Neural progenitor cell (in vitro differentiated cells): ENCODE results near the gene C16orf82. TPM values are rescaled to one million over a fixed set of nuclear protein-coding genes. Genes with fewer than 3 reads are reported as not detected.
A peak's percentile ranks its signal among the peaks of the same experiment; 100 is the strongest.

Source experiments
- DNase-seq: peaks from one replicate; pipeline ENCODE4 v3.0.0-alpha.2; 2016; ENCODE audit warnings: low spot score
- H2AFZ ChIP-seq: fragments of 200-600 bp; sonication (generic); replicated peaks from 2 replicates; pipeline ENCODE4 v1.6.1; 2016; ENCODE audit warnings: antibody characterized with exemption
- H3F3A ChIP-seq: fragments of 200-600 bp; sonication (generic); 2 replicates; pipeline ENCODE4 v1.6.1; 2016; ENCODE audit warnings: antibody characterized with exemption, low read depth
- H3K27ac ChIP-seq: fragments of 200-600 bp; sonication (generic); 2 replicates; pipeline ENCODE4 v1.5.1; 2016; ENCODE audit warnings: mild to moderate bottlenecking
- H3K27me3 ChIP-seq: fragments of 200-600 bp; sonication (generic); 2 replicates; pipeline ENCODE4 v1.6.1; 2016; ENCODE audit warnings: mild to moderate bottlenecking, moderate library complexity
- H3K36me3 ChIP-seq: fragments of 200-600 bp; sonication (generic); 2 replicates; pipeline ENCODE4 v1.5.1; 2016
- H3K4me1 ChIP-seq: fragments of 200-600 bp; sonication (generic); 2 replicates; pipeline ENCODE4 v1.6.1; 2016; ENCODE audit warnings: mixed run types
- H3K4me2 ChIP-seq: fragments of 200-600 bp; sonication (generic); 2 replicates; pipeline ENCODE4 v1.6.1; 2016
- H3K4me3 ChIP-seq: fragments of 200-600 bp; sonication (generic); 2 replicates; pipeline ENCODE4 v1.5.1; 2016
- H3K79me2 ChIP-seq: fragments of 200-600 bp; sonication (generic); 2 replicates; pipeline ENCODE4 v1.6.1; 2016; ENCODE audit warnings: low read depth
- H3K9ac ChIP-seq: fragments of 200-600 bp; sonication (generic); 2 replicates; pipeline ENCODE4 v1.6.1; 2016
- H3K9me3 ChIP-seq: fragments of 200-600 bp; sonication (generic); 2 replicates; pipeline ENCODE4 v1.5.1; 2016; ENCODE audit warnings: low read depth
- H4K20me1 ChIP-seq: fragments of 200-600 bp; sonication (generic); 2 replicates; pipeline ENCODE4 v1.6.1; 2016; ENCODE audit warnings: low read depth
- H3K27ac Mint-ChIP-seq: 3 replicates; pipeline ENCODE4 v1.8.0; 2021; ENCODE audit warnings: mixed read lengths
- H3K27me3 Mint-ChIP-seq: 2 replicates; pipeline ENCODE4 v1.8.0; 2022; ENCODE audit warnings: low read depth, mild to moderate bottlenecking, inconsistent platforms, moderate library complexity, mixed read lengths; ENCODE audit not compliant: insufficient read depth
- H3K36me3 Mint-ChIP-seq: 3 replicates; pipeline ENCODE4 v1.8.0; 2021; ENCODE audit warnings: mixed read lengths
- H3K4me1 Mint-ChIP-seq: 3 replicates; pipeline ENCODE4 v1.8.0; 2021; ENCODE audit warnings: mixed read lengths
- H3K4me3 Mint-ChIP-seq: 3 replicates; pipeline ENCODE4 v1.8.0; 2021; ENCODE audit warnings: mild to moderate bottlenecking, moderate library complexity, mixed read lengths
- H3K9me3 Mint-ChIP-seq: 3 replicates; pipeline ENCODE4 v1.8.0; 2020; ENCODE audit warnings: mixed read lengths
- EZH2 ChIP-seq: fragments of 200-600 bp; sonication (generic); IDR thresholded peaks from 2 replicates; pipeline ENCODE4 v1.6.1; 2017; ENCODE audit warnings: antibody characterized with exemption, mild to moderate bottlenecking, moderate library complexity
- EZH2phosphoT487 ChIP-seq: fragments of 200-600 bp; sonication (generic); IDR thresholded peaks from 2 replicates; pipeline ENCODE4 v1.6.1; 2017; ENCODE audit warnings: antibody characterized with exemption
- total RNA-seq: library from RNA; depleted of rRNA; stranded (reverse); fragments of >200 nt; gene quantifications from 2 replicates; pipeline ENCODE4 v1.2.3, GENCODE V29; 2015; ENCODE audit warnings: low replicate concordance
- TF ChIP-seq, protein P1 (sequence below): fragments of 200-600 bp; sonication (generic); IDR thresholded peaks from 2 replicates; pipeline ENCODE4 v1.5.1; 2017; ENCODE audit warnings: antibody characterized with exemption, mild to moderate bottlenecking

Gene C16orf82
- total RNA-seq, 1 donor from 2014 or later, result 0.13 TPM

DNA sequence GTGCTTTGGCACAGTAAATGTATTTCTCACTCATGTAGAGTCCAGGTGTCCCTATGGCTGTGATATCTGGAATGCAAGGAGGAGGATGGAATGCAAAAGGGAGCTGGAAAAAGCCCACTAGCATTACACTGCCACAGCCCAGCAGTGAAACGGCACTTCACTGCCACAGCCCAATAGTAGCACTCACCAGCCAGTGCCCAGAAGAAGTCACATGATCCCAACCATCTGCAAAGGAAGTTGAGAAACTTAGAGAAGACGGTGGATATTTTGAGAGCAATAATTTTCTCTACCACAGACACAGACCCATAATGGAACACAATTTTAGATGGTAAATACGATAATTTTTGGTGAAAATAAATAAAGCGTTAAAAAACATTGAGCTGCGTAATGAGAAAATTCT, 51.8 kb downstream of the C16orf82 start:
- no peak for DNase-seq
- Histone ChIP-seq H3K4me2 (no peak overlapping the region), H4K20me1 (no peaks in the 10 kb centered on the region), H3K27ac (no peak overlapping the region), H3K4me1 (no peaks in the 10 kb centered on the region), H3F3A (no peaks in the 10 kb centered on the region), H3K4me3 (no peak overlapping the region), H3K36me3 (no peaks in the 10 kb centered on the region), H3K9ac (no peak overlapping the region), H3K79me2 (no peaks in the 10 kb centered on the region), H2AFZ (no peak overlapping the region), H3K27me3 (no peaks in the 10 kb centered on the region), H3K9me3 (peaks cover 6% of the 10 kb centered on the region)
- H3K9me3 Mint-ChIP-seq, result peaks cover 20% of the 10 kb centered on the region
- H3K4me3 Mint-ChIP-seq, result no peak overlapping the region
- H3K4me1 Mint-ChIP-seq, result no peaks in the 10 kb centered on the region
- TF ChIP-seq EZH2phosphoT487 (no peak), EZH2 (no peak)
- TF ChIP-seq, protein P1, sequence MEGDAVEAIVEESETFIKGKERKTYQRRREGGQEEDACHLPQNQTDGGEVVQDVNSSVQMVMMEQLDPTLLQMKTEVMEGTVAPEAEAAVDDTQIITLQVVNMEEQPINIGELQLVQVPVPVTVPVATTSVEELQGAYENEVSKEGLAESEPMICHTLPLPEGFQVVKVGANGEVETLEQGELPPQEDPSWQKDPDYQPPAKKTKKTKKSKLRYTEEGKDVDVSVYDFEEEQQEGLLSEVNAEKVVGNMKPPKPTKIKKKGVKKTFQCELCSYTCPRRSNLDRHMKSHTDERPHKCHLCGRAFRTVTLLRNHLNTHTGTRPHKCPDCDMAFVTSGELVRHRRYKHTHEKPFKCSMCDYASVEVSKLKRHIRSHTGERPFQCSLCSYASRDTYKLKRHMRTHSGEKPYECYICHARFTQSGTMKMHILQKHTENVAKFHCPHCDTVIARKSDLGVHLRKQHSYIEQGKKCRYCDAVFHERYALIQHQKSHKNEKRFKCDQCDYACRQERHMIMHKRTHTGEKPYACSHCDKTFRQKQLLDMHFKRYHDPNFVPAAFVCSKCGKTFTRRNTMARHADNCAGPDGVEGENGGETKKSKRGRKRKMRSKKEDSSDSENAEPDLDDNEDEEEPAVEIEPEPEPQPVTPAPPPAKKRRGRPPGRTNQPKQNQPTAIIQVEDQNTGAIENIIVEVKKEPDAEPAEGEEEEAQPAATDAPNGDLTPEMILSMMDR, result no peak
- peaks cover 4% of the 10 kb centered on the region for H3K27me3 Mint-ChIP-seq
- peak overlapping the region; percentile 61 for H3K27ac Mint-ChIP-seq
- no peaks in the 10 kb centered on the region for H3K36me3 Mint-ChIP-seq

Other genes starting within 250 kb of the C16orf82 start
- 6.5 and 11.9 TPM in 2 replicates for gene KDM8, start 136.6 kb downstream of the C16orf82 start, total RNA-seq
- 44.6 and 83.4 TPM in 2 replicates for gene NSMCE1, start 201.8 kb downstream of the C16orf82 start, total RNA-seq
- gene IL4R, start 247.0 kb downstream of the C16orf82 start, total RNA-seq, result 6.6 and 9.6 TPM in 2 replicates